Muscle of leg (tissue), 11 donors: ENCODE measurements around the gene TRMT2A. TPM values are rescaled to one million over a fixed set of nuclear protein-coding genes. Genes with fewer than 3 reads are reported as not detected.

Experiments
- DNase-seq: peaks from one replicate; pipeline ENCODE4 v3.0.0; 2013
- H3K27ac ChIP-seq: one replicate; pipeline ENCODE4 v1.5.1; 2013; ENCODE audit warnings: mild to moderate bottlenecking, low read length, control low read depth
- H3K27me3 ChIP-seq: one replicate; pipeline ENCODE4 v1.6.1; 2013; ENCODE audit warnings: low read length; ENCODE audit not compliant: control insufficient read depth, insufficient read depth
- H3K36me3 ChIP-seq: one replicate; pipeline ENCODE4 v1.6.1; 2013; ENCODE audit warnings: low read length; ENCODE audit not compliant: control insufficient read depth, insufficient read depth
- H3K4me1 ChIP-seq: one replicate; pipeline ENCODE4 v1.6.1; 2013; ENCODE audit warnings: low read length; ENCODE audit not compliant: control insufficient read depth, insufficient read depth
- H3K4me3 ChIP-seq: one replicate; pipeline ENCODE4 v1.5.1; 2013; ENCODE audit warnings: low read length, control low read depth
- H3K9me3 ChIP-seq: replicated peaks from 2 replicates; pipeline ENCODE4 v1.6.1; 2013; ENCODE audit warnings: low read depth, low read length; ENCODE audit not compliant: control insufficient read depth
- WGBS: methylation state at CpG from one replicate; pipeline ENCODE4 v1.1.5; 2013; ENCODE audit warnings: missing lambda C conversion rate; ENCODE audit not compliant: insufficient coverage; 5-methylcytosine and 5-hydroxymethylcytosine counted together
- polyA plus RNA-seq, 8 donors: library from polyadenylated mRNA; unstranded; fragments of 120-200 nt; gene quantifications; one replicate each; pipeline versions ENCODE4 v1.2.1 to v1.2.3, GENCODE V29; 2013; ENCODE audit warnings: inconsistent platforms in 1 of 8, low replicate concordance in 1 of 8; ENCODE audit not compliant: insufficient read length in 8 of 8, insufficient read depth in 1 of 8
- total RNA-seq: library from RNA; stranded (reverse); fragments of 120-200 nt; gene quantifications from one replicate; pipeline ENCODE4 v1.2.4, GENCODE V29; 2013

The TRMT2A gene
- total and polyA plus RNA-seq, 9 donors, result 32.2 to 54.6 (median 45.8) TPM

GRCh38 chr22:20085651-20086050, 31.4 kb downstream of the TRMT2A start:
- H3K9me3 ChIP-seq, result no peaks in the 10 kb centered on the region
- peaks cover 38% of the 10 kb centered on the region for H3K4me1 ChIP-seq
- no peaks in the 10 kb centered on the region for H3K27me3 ChIP-seq
- DNase-seq, result no peak
- no peak overlapping the region for H3K4me3 ChIP-seq
- H3K36me3 ChIP-seq, result peaks cover 66% of the 10 kb centered on the region
- 85% methylated on average over 20 of the region's 20 CpGs for WGBS
- no peak overlapping the region for H3K27ac ChIP-seq

- Histone ChIP-seq H3K4me3 (no peak overlapping the region), H3K36me3 (peaks cover 57% of the 10 kb centered on the region), H3K27ac (no peak overlapping the region), H3K27me3 (no peaks in the 10 kb centered on the region), H3K4me1 (peaks cover 38% of the 10 kb centered on the region), H3K9me3 (no peaks in the 10 kb centered on the region)
- DNase-seq, result no peak
- 63% methylated on average over 21 of the region's 23 CpGs for WGBS
Observed at GRCh38 chr22:20084547-20085413, 32.2 kb downstream of the TRMT2A start.

GRCh38 chr22:20083891-20084546, 33.0 kb downstream of the TRMT2A start:
- DNase-seq, result no peak
- H3K27me3 ChIP-seq, result no peaks in the 10 kb centered on the region
- H3K9me3 ChIP-seq, result no peaks in the 10 kb centered on the region
- H3K36me3 ChIP-seq, result peaks cover 49% of the 10 kb centered on the region
- 79% methylated on average over 7 of the region's 10 CpGs for WGBS
- H3K4me1 ChIP-seq, result peaks cover 38% of the 10 kb centered on the region
- H3K27ac ChIP-seq, result no peak overlapping the region
- H3K4me3 ChIP-seq, result no peak overlapping the region

GRCh38 chr22:20083157-20083890, 33.7 kb downstream of the TRMT2A start:
- Histone ChIP-seq H3K27me3 (no peaks in the 10 kb centered on the region), H3K36me3 (peaks cover 42% of the 10 kb centered on the region), H3K9me3 (no peaks in the 10 kb centered on the region), H3K4me1 (peaks cover 38% of the 10 kb centered on the region), H3K27ac (no peak overlapping the region), H3K4me3 (no peak overlapping the region)
- DNase-seq, result no peak
- 83% methylated on average over 9 of the region's 10 CpGs for WGBS

GRCh38 chr22:20080776-20081654, 36.0 kb downstream of the TRMT2A start:
- peak; percentile 71 for DNase-seq
- 5% methylated on average over 24 of the region's 27 CpGs for WGBS
- H3K9me3 ChIP-seq, result no peaks in the 10 kb centered on the region
- peaks cover 19% of the 10 kb centered on the region for H3K36me3 ChIP-seq
- H3K4me1 ChIP-seq, result peaks cover 38% of the 10 kb centered on the region
- peak overlapping the region; percentile 82 for H3K4me3 ChIP-seq
- no peaks in the 10 kb centered on the region for H3K27me3 ChIP-seq
- peak overlapping the region; percentile 94 for H3K27ac ChIP-seq

GRCh38 chr22:20080445-20080775, 36.6 kb downstream of the TRMT2A start:
- H3K4me1 ChIP-seq, result peaks cover 38% of the 10 kb centered on the region
- H3K27me3 ChIP-seq, result no peaks in the 10 kb centered on the region
- WGBS, result 0% methylated on average over 33 of the region's 34 CpGs
- peak overlapping the region; percentile 82 for H3K4me3 ChIP-seq
- H3K36me3 ChIP-seq, result peaks cover 13% of the 10 kb centered on the region
- H3K27ac ChIP-seq, result peak overlapping the region; percentile 94
- DNase-seq, result peak; percentile 82
- no peaks in the 10 kb centered on the region for H3K9me3 ChIP-seq

GRCh38 chr22:20079745-20080444, 37.1 kb downstream of the TRMT2A start, which contains the start of gene DGCR8:
DGCR8 (plus strand) TSS chr22:20080241; CDS start chr22:20085964, 5,723 bp downstream.
- Histone ChIP-seq H3K27ac (peak within 1 kb of the TSS; percentile 94), H3K27me3 (no peaks in the 10 kb centered on the region), H3K4me3 (peak within 1 kb of the TSS; percentile 82), H3K36me3 (peaks cover 13% of the 10 kb centered on the region), H3K9me3 (no peaks in the 10 kb centered on the region), H3K4me1 (peaks cover 36% of the 10 kb centered on the region)
- peak; percentile 99 for DNase-seq
- under 1% methylated on average over 97 of the region's 100 CpGs for WGBS

- DNase-seq, result no peak
- 76% methylated on average over 4 of the region's 6 CpGs for WGBS
- Histone ChIP-seq H3K9me3 (no peaks in the 10 kb centered on the region), H3K27ac (no peak overlapping the region), H3K4me3 (no peak overlapping the region), H3K27me3 (no peaks in the 10 kb centered on the region), H3K4me1 (peaks cover 11% of the 10 kb centered on the region), H3K36me3 (peaks cover 4% of the 10 kb centered on the region)
Observed at GRCh38 chr22:20076627-20077172, 40.3 kb downstream of the TRMT2A start.

- H3K4me3 ChIP-seq, result no peak overlapping the region
- H3K36me3 ChIP-seq, result no peaks in the 10 kb centered on the region
- WGBS, result 79% methylated on average over 6 of the region's 8 CpGs
- H3K9me3 ChIP-seq, result no peaks in the 10 kb centered on the region
- no peak overlapping the region for H3K27ac ChIP-seq
- DNase-seq, result no peak
- no peaks in the 10 kb centered on the region for H3K4me1 ChIP-seq
- H3K27me3 ChIP-seq, result no peaks in the 10 kb centered on the region
Observed at GRCh38 chr22:20071524-20071972, 45.5 kb downstream of the TRMT2A start.
